HepG2 (cell line): ENCODE results near the gene TRMT1. TPM values are rescaled to one million over a fixed set of nuclear protein-coding genes. Genes with fewer than 3 reads are reported as not detected.

Experiments used
- AGO2 ChIP-seq: fragments of 200-400 bp; formaldehyde crosslinking; optimal IDR thresholded peaks from 2 replicates; pipeline ENCODE3; 2017; ENCODE audit warnings: mild to moderate bottlenecking, low read depth, low read length, moderate library complexity
- BCL6 ChIP-seq: IDR thresholded peaks from 2 replicates; pipeline ENCODE4 v1.6.1; 2016; ENCODE audit warnings: missing genetic modification reagents, missing compliant biosample characterization
- CHCHD3 ChIP-seq: sonication (generic); formaldehyde crosslinking; IDR thresholded peaks from 2 replicates; pipeline ENCODE4 v1.8.0; 2022; ENCODE audit warnings: mild to moderate bottlenecking, missing genetic modification reagents, moderate library complexity
- ELK4 ChIP-seq: sonication (generic); formaldehyde crosslinking; IDR thresholded peaks from 2 replicates; pipeline ENCODE4 v1.9.0; 2021; ENCODE audit warnings: missing genetic modification reagents, borderline replicate concordance
- LBX2 ChIP-seq: sonication (generic); formaldehyde crosslinking; IDR thresholded peaks from 2 replicates; pipeline ENCODE4 v1.5.0; 2020; ENCODE audit warnings: missing genetic modification reagents, mild to moderate bottlenecking, borderline replicate concordance
- TMF1 ChIP-seq: sonication (generic); formaldehyde crosslinking; IDR thresholded peaks from 2 replicates; pipeline ENCODE4 v1.8.1; 2022; ENCODE audit warnings: low read depth, missing genetic modification reagents
- ZBTB42 ChIP-seq: sonication (generic); formaldehyde crosslinking; IDR thresholded peaks from 2 replicates; pipeline ENCODE4 v1.5.0; 2020; ENCODE audit warnings: mild to moderate bottlenecking, missing genetic modification reagents
- ZNF607 ChIP-seq: sonication (generic); formaldehyde crosslinking; IDR thresholded peaks from 2 replicates; pipeline ENCODE4 v1.5.1; 2020; ENCODE audit warnings: missing genetic modification reagents, mild to moderate bottlenecking, borderline replicate concordance
- ZNF749 ChIP-seq: sonication (generic); formaldehyde crosslinking; IDR thresholded peaks from 2 replicates; pipeline ENCODE4 v1.8.0; 2022; ENCODE audit warnings: mild to moderate bottlenecking, missing genetic modification reagents, moderate library complexity, borderline replicate concordance
- polyA plus RNA-seq, 8 experiments: library from polyadenylated mRNA; depleted of rRNA in 3 of 8; stranded (reverse) in 7 of 8; unstranded in 1 of 8; fragments of >200 nt; fragmentation: Illumina TruSeq in 4 of 8; extraction: Trizol in 4 of 8; gene quantifications; 2 replicates each; pipeline versions ENCODE4 v1.2.1 to v1.2.3, GENCODE V29; 2011 to 2016; ENCODE audit warnings: low read depth in 4 of 8, missing spikeins in 1 of 8, mixed read lengths in 1 of 8; ENCODE audit not compliant: insufficient read depth in 1 of 8
- total RNA-seq, 5 experiments: library from RNA; depleted of rRNA; stranded (reverse); fragments of >200 nt; fragmentation: Illumina TruSeq; extraction: Trizol; gene quantifications; 2 replicates each; pipeline ENCODE4 v1.2.3, GENCODE V29; 2016; ENCODE audit warnings: low read depth in 1 of 5
- TF ChIP-seq, protein P1 (sequence below): sonication (generic); formaldehyde crosslinking; IDR thresholded peaks from 2 replicates; pipeline ENCODE4 v1.4.0; 2020; ENCODE audit warnings: mild to moderate bottlenecking, missing genetic modification reagents, borderline replicate concordance
- TF ChIP-seq, protein P2 (sequence below): sonication (generic); formaldehyde crosslinking; IDR thresholded peaks from 2 replicates; pipeline ENCODE4 v1.4.0; 2020; ENCODE audit warnings: missing genetic modification reagents, borderline replicate concordance
- TF ChIP-seq, protein P3 (sequence below): sonication (generic); formaldehyde crosslinking; IDR thresholded peaks from 2 replicates; pipeline ENCODE4 v1.4.0; 2020; ENCODE audit warnings: missing genetic modification reagents, borderline replicate concordance
- TF ChIP-seq, protein P4 (sequence below): sonication (generic); formaldehyde crosslinking; IDR thresholded peaks from 2 replicates; pipeline ENCODE4 v1.8.0; 2022; ENCODE audit warnings: mild to moderate bottlenecking, missing genetic modification reagents

TRMT1 gene
- total and polyA plus RNA-seq, 2 of the 13 experiments (the other 11 are each of a cell fraction or from before 2014, with no cell fraction given): 35.5 to 44.1 TPM

GRCh38 chr19:13150931-13151604 is 34.5 kb upstream of the TRMT1 start (continued):
- TF ChIP-seq, protein P1, sequence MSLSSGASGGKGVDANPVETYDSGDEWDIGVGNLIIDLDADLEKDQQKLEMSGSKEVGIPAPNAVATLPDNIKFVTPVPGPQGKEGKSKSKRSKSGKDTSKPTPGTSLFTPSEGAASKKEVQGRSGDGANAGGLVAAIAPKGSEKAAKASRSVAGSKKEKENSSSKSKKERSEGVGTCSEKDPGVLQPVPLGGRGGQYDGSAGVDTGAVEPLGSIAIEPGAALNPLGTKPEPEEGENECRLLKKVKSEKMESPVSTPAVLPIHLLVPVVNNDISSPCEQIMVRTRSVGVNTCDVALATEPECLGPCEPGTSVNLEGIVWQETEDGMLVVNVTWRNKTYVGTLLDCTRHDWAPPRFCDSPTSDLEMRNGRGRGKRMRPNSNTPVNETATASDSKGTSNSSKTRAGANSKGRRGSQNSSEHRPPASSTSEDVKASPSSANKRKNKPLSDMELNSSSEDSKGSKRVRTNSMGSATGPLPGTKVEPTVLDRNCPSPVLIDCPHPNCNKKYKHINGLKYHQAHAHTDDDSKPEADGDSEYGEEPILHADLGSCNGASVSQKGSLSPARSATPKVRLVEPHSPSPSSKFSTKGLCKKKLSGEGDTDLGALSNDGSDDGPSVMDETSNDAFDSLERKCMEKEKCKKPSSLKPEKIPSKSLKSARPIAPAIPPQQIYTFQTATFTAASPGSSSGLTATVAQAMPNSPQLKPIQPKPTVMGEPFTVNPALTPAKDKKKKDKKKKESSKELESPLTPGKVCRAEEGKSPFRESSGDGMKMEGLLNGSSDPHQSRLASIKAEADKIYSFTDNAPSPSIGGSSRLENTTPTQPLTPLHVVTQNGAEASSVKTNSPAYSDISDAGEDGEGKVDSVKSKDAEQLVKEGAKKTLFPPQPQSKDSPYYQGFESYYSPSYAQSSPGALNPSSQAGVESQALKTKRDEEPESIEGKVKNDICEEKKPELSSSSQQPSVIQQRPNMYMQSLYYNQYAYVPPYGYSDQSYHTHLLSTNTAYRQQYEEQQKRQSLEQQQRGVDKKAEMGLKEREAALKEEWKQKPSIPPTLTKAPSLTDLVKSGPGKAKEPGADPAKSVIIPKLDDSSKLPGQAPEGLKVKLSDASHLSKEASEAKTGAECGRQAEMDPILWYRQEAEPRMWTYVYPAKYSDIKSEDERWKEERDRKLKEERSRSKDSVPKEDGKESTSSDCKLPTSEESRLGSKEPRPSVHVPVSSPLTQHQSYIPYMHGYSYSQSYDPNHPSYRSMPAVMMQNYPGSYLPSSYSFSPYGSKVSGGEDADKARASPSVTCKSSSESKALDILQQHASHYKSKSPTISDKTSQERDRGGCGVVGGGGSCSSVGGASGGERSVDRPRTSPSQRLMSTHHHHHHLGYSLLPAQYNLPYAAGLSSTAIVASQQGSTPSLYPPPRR (CRISPR knock-in tag): no peak
- TF ChIP-seq, protein P2, sequence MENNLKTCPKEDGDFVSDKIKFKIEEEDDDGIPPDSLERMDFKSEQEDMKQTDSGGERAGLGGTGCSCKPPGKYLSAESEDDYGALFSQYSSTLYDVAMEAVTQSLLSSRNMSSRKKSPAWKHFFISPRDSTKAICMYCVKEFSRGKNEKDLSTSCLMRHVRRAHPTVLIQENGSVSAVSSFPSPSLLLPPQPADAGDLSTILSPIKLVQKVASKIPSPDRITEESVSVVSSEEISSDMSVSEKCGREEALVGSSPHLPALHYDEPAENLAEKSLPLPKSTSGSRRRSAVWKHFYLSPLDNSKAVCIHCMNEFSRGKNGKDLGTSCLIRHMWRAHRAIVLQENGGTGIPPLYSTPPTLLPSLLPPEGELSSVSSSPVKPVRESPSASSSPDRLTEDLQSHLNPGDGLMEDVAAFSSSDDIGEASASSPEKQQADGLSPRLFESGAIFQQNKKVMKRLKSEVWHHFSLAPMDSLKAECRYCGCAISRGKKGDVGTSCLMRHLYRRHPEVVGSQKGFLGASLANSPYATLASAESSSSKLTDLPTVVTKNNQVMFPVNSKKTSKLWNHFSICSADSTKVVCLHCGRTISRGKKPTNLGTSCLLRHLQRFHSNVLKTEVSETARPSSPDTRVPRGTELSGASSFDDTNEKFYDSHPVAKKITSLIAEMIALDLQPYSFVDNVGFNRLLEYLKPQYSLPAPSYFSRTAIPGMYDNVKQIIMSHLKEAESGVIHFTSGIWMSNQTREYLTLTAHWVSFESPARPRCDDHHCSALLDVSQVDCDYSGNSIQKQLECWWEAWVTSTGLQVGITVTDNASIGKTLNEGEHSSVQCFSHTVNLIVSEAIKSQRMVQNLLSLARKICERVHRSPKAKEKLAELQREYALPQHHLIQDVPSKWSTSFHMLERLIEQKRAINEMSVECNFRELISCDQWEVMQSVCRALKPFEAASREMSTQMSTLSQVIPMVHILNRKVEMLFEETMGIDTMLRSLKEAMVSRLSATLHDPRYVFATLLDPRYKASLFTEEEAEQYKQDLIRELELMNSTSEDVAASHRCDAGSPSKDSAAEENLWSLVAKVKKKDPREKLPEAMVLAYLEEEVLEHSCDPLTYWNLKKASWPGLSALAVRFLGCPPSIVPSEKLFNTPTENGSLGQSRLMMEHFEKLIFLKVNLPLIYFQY (CRISPR knock-in tag): no peak
- TF ChIP-seq AGO2: peak; percentile 45
- TF ChIP-seq, protein P3, sequence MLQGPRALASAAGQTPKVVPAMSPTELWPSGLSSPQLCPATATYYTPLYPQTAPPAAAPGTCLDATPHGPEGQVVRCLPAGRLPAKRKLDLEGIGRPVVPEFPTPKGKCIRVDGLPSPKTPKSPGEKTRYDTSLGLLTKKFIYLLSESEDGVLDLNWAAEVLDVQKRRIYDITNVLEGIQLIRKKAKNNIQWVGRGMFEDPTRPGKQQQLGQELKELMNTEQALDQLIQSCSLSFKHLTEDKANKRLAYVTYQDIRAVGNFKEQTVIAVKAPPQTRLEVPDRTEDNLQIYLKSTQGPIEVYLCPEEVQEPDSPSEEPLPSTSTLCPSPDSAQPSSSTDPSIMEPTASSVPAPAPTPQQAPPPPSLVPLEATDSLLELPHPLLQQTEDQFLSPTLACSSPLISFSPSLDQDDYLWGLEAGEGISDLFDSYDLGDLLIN (CRISPR knock-in tag): no peak
- TF ChIP-seq BCL6 (CRISPR knock-in tag): no peak
- no peak for TF ChIP-seq ZNF749
- no peak for TF ChIP-seq CHCHD3
- no peak for TF ChIP-seq ZBTB42
- no peak for TF ChIP-seq LBX2 (CRISPR knock-in tag)
- no peak for TF ChIP-seq ELK4 (CRISPR knock-in tag)
- TF ChIP-seq TMF1 (CRISPR knock-in tag): no peak
- TF ChIP-seq ZNF607: no peak
- TF ChIP-seq, protein P4, sequence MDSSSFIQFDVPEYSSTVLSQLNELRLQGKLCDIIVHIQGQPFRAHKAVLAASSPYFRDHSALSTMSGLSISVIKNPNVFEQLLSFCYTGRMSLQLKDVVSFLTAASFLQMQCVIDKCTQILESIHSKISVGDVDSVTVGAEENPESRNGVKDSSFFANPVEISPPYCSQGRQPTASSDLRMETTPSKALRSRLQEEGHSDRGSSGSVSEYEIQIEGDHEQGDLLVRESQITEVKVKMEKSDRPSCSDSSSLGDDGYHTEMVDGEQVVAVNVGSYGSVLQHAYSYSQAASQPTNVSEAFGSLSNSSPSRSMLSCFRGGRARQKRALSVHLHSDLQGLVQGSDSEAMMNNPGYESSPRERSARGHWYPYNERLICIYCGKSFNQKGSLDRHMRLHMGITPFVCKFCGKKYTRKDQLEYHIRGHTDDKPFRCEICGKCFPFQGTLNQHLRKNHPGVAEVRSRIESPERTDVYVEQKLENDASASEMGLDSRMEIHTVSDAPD: no peak
